Endometrium (tissue), 2 donors: ENCODE measurements around the gene ARID1A.
"Not testable (repeated sequence)": the region's sequence is repeated elsewhere in the genome, so short reads cannot be mapped to it uniquely, and the experiment has no call there.

Source experiments
- FAIRE-seq: peaks from 2 replicates; lab custom pipeline; 2012; peaks lifted over from hg19 to GRCh38; lab: Jason Lieb, UNC
- donor health status: control.
- donor health status: control.

Gene ARID1A

DNA sequence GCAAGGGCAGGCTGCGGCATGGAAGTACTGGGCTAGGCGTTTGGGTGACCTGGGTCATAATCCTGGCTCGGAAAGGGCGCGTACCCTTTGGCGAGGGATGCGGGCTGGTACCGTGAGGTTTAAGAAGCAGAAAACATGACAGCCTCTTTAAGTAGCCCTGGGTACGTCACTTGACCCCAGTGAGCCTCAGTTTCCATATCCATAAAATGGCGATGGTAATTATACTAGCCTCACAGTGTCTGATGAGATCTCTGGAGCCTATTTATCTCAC is 92.6 kb downstream of the ARID1A start:
- no peak for FAIRE-seq

DNA sequence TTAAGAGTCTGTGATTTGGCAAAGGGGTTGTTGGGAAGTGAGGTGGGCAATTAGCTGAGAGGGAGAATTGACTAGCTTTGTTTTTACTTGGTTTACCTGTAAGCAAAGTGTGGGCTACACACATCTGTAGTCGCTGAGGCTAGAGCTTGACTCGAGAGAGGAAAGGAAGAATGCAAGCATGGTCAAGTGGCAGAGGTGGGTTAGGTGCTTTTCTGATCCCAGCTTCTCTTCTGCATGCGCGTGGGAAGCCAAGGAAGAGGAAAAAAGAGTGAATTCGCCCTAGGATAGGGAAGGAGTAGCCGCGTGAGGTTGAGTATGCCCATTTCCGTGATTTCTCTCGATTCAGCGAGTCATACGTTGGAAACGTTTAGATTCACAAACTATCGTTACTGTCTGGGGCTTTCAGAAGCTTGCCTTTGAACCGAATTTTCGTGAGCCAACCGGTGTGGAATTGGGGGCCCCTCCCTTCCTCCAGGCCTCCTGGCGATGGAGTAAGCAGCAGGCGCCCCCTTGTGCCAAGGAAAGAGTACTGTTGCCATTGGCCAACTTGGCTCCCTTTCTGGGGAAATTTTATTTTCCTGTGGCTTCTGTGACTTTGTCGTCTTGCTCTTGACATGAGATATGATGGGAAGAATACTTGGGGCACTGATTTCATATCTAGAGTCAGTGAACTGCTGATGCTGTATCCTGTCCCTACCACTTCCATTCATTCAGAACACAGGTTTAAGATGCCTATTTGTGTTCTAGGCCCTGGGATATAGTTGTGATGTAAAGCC is 93.2 kb downstream of the ARID1A start:
- peak; percentile 72 for FAIRE-seq

- no peak for FAIRE-seq
These were observed 93.7 kb downstream of the ARID1A start for GRCh38 chr1:26789612-26789865.

DNA sequence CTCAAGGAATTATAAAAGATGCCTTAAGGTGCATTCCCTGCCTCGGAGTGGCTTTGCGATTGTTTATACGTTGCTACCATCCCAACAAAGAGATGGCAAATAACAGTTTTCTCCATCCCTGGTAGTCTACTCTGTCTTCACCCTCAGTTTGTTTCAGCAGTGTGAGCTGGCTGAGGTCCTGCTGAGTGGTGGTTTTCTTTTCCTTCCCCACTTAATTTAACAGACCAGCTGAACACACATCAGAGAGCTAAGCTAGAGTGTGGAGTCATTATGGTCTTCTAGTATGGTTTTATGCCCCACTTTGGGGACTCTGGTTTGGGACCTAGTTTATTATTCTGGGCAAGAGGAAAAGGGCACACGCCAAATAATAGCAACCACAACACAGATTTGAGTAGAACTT is 94.1 kb downstream of the ARID1A start:
- no peak for FAIRE-seq

- no peak for FAIRE-seq
These were observed 94.7 kb downstream of the ARID1A start for GRCh38 chr1:26790551-26790953.

DNA sequence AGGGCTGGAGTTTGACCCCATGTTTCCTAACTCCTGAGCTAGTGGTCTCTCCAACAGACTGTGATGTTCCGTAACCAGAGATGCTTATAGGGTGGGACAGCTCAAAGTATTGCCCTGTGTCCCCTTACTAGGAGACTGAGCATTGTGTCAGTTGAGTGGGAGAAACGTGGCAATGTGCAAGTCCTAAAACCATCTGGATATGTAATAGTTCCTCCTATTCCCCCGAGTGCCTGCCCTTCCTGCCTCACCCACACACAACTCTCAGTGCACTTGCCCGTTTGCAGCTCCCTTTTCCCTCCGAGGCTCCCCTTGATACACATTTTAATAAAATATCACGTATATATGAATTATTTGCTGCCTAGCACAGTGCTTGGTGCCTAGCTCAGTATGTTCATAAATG is 95.3 kb downstream of the ARID1A start:
- FAIRE-seq = no peak

DNA sequence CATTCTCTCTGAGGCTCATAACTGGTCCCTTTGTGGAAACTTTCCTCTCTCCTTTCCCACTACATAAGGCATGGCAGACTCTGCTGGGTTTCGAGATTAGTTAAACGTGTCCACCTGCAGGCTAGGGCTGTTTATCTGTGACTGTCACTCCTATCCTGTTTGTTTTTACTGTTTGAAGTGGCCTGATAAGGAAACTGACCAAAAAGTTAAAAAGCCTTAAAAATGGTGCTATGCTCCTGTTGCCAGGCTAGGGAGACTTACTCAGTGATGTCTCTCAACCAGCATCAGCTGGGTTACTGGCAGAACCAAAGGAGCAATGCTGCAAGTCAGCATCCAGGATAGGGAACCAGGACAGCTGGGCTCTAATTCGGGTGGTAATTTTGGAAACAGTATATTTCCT is 95.8 kb downstream of the ARID1A start:
- no peak for FAIRE-seq

GRCh38 chr1:26792924-26793323 is 97.1 kb downstream of the ARID1A start:
- FAIRE-seq = no peak

DNA sequence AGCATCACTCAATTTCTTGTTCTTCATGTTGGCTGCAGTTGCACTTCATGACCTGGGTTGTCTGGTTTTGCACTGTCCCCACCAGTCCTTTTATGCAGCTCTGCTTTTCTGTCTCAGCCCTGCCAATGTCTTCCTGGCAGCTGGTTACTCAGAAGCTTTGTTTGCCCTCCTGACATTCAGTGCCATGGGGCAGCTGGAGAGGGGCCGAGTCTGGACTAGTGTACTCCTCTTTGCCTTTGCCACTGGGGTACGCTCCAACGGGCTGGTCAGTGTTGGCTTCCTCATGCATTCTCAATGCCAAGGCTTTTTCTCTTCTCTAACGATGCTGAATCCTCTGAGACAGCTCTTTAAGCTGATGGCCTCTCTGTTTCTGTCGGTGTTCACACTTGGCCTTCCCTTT is 98.6 kb downstream of the ARID1A start:
- FAIRE-seq = no peak

DNA sequence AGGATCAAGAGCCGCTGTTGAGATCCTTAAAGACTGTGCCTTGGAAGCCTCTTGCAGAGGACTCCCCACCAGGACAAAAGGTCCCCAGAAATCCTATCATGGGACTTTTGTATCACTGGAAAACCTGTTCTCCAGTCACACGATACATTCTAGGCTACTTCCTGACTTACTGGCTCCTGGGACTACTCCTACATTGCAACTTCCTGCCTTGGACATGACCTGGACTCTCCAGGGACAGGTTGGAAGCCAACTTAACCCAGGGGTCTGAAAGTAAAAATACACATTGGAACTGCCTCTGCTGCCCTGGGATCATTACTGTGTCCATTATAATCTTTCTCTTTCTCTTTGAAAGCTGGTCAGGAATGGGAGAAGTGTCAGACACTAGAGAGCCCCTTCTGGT is 101.8 kb downstream of the ARID1A start:
- no peak for FAIRE-seq

GRCh38 chr1:26799479-26800142 is 103.8 kb downstream of the ARID1A start:
- FAIRE-seq = no peak

DNA sequence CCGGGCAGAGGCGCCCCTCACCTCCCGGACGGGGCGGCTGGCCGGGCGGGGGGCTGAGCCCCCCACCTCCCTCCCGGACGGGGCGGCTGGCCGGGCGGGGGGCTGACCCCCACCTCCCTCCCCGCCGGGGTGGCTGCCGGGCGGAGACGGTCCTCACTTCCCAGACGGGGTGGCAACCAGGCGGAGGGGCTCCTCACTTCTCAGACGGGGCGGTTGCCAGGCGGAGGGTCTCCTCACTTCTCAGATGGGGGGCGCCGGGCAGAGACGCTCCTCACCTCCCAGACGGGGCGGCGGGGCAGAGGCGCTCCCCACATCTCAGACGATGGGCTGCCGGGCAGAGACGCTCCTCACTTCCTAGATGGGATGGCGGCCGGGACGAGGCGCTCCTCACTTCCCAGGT is 108.1 kb downstream of the ARID1A start:
- not testable (repeated sequence) for FAIRE-seq

DNA sequence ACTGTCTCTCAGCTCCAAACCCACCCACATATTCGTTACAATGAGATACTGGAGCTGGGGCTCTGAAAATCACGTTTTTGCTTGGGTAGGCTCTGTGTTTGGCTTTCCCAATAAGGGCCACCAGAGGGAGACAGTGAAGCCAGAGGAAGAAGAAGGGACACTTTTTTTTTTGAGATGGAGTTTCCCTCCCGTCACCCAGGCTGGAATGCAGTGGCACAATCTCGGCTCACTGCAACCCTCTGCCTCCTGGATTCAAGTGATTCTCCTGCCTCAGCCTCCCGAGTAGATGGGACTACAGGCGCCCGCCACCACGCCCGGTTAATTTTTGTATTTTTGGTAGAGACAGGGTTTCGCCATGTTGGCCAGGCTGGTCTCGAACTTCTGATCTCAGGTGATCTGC is 114.3 kb downstream of the ARID1A start:
- FAIRE-seq = peak; percentile 31

- FAIRE-seq = no peak
These were observed 115.2 kb downstream of the ARID1A start for GRCh38 chr1:26811057-26811456.

- no peak for FAIRE-seq
These were observed 115.9 kb downstream of the ARID1A start for GRCh38 chr1:26811708-26812107.

- no peak for FAIRE-seq
These were observed 118.6 kb downstream of the ARID1A start for GRCh38 chr1:26814377-26814776.

DNA sequence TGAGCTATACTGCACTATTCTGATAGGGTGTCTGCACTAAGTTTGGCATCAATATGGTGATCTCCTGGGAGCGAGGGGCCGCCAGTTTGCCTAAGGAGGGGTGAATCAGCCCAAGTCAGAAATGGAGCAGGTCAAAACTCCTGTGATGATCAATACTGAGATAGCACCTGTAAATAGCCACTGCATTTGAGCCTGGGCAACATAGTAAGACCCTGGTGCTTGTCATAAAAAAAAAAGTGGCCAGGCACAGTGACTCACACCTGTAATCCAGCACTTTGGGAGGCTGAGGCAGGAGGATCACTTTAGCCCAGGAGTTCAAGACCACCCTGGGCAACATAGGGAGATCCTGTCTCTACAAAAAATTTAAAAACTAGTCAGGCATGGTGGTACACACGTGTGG is 119.1 kb downstream of the ARID1A start:
- FAIRE-seq = no peak

- FAIRE-seq = no peak
These were observed 125.0 kb downstream of the ARID1A start for GRCh38 chr1:26820784-26821269.

- no peak for FAIRE-seq
These were observed 127.1 kb downstream of the ARID1A start for GRCh38 chr1:26822737-26823395.

- no peak for FAIRE-seq
These were observed 128.9 kb downstream of the ARID1A start for GRCh38 chr1:26824731-26825130.

GRCh38 chr1:26826261-26827105 is 130.7 kb downstream of the ARID1A start, which contains the start of gene ZDHHC18:
ZDHHC18 (plus strand) TSS chr1:26826688; CDS start chr1:26826805, 117 bp downstream.
- FAIRE-seq = no peak

DNA sequence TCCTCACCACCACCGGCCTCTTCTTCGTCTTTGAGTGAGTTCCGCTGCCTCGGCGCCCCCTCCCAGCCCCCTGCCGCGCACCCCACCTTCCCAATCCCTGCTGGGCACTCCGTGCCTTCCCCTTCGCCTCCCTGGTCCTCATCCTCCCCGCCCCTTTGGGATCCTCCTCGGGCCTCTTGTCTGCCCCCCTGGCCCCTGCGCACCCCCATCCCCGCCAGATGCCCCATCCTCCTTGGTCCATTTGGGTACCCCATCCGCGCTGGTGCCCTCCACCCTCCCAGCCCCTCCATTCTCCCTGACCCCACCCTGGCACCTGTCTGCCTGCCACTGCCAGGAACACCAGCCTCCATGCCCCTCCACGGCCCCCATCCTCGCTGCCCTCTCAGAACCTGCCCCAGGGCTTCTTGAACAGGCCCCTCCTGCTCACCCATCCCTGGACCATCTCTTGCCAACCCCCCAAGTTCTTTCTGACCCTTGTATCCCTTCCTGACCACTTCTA is 131.3 kb downstream of the ARID1A start:
- no peak for FAIRE-seq
